Endothelial cell (in vitro differentiated cells): ENCODE data around the gene DNAJC13. TPM values are rescaled to one million over a fixed set of nuclear protein-coding genes. Genes with fewer than 3 reads are reported as not detected.

Experiments
- DNase-seq: peaks from one replicate; pipeline ENCODE4 v3.0.0; 2021; ENCODE audit warnings: low spot score
- H3K27ac Mint-ChIP-seq: one replicate; pipeline ENCODE4 v1.8.0; 2021; ENCODE audit warnings: mixed read lengths, inconsistent platforms; ENCODE audit not compliant: unreplicated experiment
- H3K27me3 Mint-ChIP-seq: one replicate; pipeline ENCODE4 v1.8.0; 2021; ENCODE audit warnings: mild to moderate bottlenecking, moderate library complexity, mixed read lengths, inconsistent platforms; ENCODE audit not compliant: unreplicated experiment
- H3K36me3 Mint-ChIP-seq: one replicate; pipeline ENCODE4 v1.8.0; 2021; ENCODE audit warnings: mild to moderate bottlenecking, low read depth, mixed read lengths, inconsistent platforms; ENCODE audit not compliant: unreplicated experiment
- H3K4me1 Mint-ChIP-seq: one replicate; pipeline ENCODE4 v1.8.0; 2021; ENCODE audit warnings: mild to moderate bottlenecking, mixed read lengths, inconsistent platforms; ENCODE audit not compliant: unreplicated experiment
- H3K4me3 Mint-ChIP-seq: one replicate; pipeline ENCODE4 v1.8.0; 2021; ENCODE audit warnings: mild to moderate bottlenecking, mixed read lengths, inconsistent platforms; ENCODE audit not compliant: unreplicated experiment
- H3K9me3 Mint-ChIP-seq: one replicate; pipeline ENCODE4 v1.8.0; 2021; ENCODE audit warnings: mixed read lengths, inconsistent platforms; ENCODE audit not compliant: unreplicated experiment
- CTCF ChIP-seq: fragments of 200-600 bp; sonication (generic); IDR thresholded peaks from one replicate; pipeline ENCODE4 v1.5.0; 2021; ENCODE audit warnings: antibody characterized with exemption; ENCODE audit not compliant: unreplicated experiment
- total RNA-seq: library from RNA; stranded (reverse); fragmentation: NEBNext Ultra II Directional; extraction: Animal tissue kit (Norgen Biotek cat#: 25700); gene quantifications from one replicate; pipeline ENCODE4 v1.2.1, GENCODE V29; 2021; ENCODE audit not compliant: unreplicated experiment

Gene DNAJC13
- total RNA-seq, 1 donor from 2014 or later: 50.4 TPM

- H3K4me3 Mint-ChIP-seq: no peak overlapping the region
- no peak overlapping the region for H3K27ac Mint-ChIP-seq
- TF ChIP-seq CTCF: no peak
- H3K36me3 Mint-ChIP-seq: peaks cover 34% of the 10 kb centered on the region
- H3K27me3 Mint-ChIP-seq: no peaks in the 10 kb centered on the region
- no peaks in the 10 kb centered on the region for H3K4me1 Mint-ChIP-seq
- H3K9me3 Mint-ChIP-seq: no peaks in the 10 kb centered on the region
- DNase-seq: no peak
Measured at GRCh38 chr3:132499071-132499470, 81.8 kb downstream of the DNAJC13 start.

GRCh38 chr3:132503559-132503958 is 86.3 kb downstream of the DNAJC13 start:
- Mint-ChIP-seq H3K27me3 (no peaks in the 10 kb centered on the region), H3K9me3 (no peaks in the 10 kb centered on the region), H3K4me1 (no peaks in the 10 kb centered on the region), H3K4me3 (no peak overlapping the region), H3K27ac (no peak overlapping the region), H3K36me3 (peaks cover 40% of the 10 kb centered on the region)
- no peak for DNase-seq
- TF ChIP-seq CTCF: no peak

GRCh38 chr3:132504375-132504933 is 87.2 kb downstream of the DNAJC13 start:
- Mint-ChIP-seq H3K36me3 (peaks cover 46% of the 10 kb centered on the region), H3K27ac (no peak overlapping the region), H3K9me3 (no peaks in the 10 kb centered on the region), H3K27me3 (no peaks in the 10 kb centered on the region), H3K4me3 (no peak overlapping the region), H3K4me1 (no peaks in the 10 kb centered on the region)
- TF ChIP-seq CTCF: no peak
- no peak for DNase-seq

- DNase-seq: no peak
- Mint-ChIP-seq H3K36me3 (peaks cover 28% of the 10 kb centered on the region), H3K4me3 (no peak overlapping the region), H3K4me1 (no peaks in the 10 kb centered on the region), H3K27me3 (no peaks in the 10 kb centered on the region), H3K27ac (no peak overlapping the region), H3K9me3 (no peaks in the 10 kb centered on the region)
- TF ChIP-seq CTCF: no peak
Measured at GRCh38 chr3:132507657-132508056, 90.4 kb downstream of the DNAJC13 start.

GRCh38 chr3:132509096-132509495 is 91.8 kb downstream of the DNAJC13 start:
- no peak for TF ChIP-seq CTCF
- H3K4me1 Mint-ChIP-seq: no peaks in the 10 kb centered on the region
- no peak overlapping the region for H3K27ac Mint-ChIP-seq
- DNase-seq: no peak
- peaks cover 28% of the 10 kb centered on the region for H3K36me3 Mint-ChIP-seq
- no peaks in the 10 kb centered on the region for H3K27me3 Mint-ChIP-seq
- H3K9me3 Mint-ChIP-seq: no peaks in the 10 kb centered on the region
- H3K4me3 Mint-ChIP-seq: no peak overlapping the region
